CD14-positive monocyte (primary cell): ENCODE data around the gene UBE2J2. TPM values are rescaled to one million over a fixed set of nuclear protein-coding genes. Genes with fewer than 3 reads are reported as not detected.
"Not testable (repeated sequence)": the region's sequence is repeated elsewhere in the genome, so short reads cannot be mapped to it uniquely, and the experiment has no call there.

Experiments used
- DNase-seq, 3 donors: peaks; one replicate each; pipeline ENCODE4 v3.0.0-alpha.2; 2011 to 2022
- H2AFZ ChIP-seq: 2 replicates; pipeline ENCODE4 v1.6.0; 2012; ENCODE audit warnings: mild to moderate bottlenecking, low read depth, low read length, inconsistent platforms; ENCODE audit not compliant: insufficient read depth, poor library complexity, severe bottlenecking
- H3K27ac ChIP-seq, 2 donors: 1 replicate in 1 of 2; 2 replicates in 1 of 2; pipeline ENCODE4 v1.5.1; 2012 to 2013; ENCODE audit warnings: low read length in 2 of 2, control low read depth in 1 of 2, inconsistent platforms in 1 of 2, low read depth in 1 of 2, mild to moderate bottlenecking in 1 of 2
- H3K27me3 ChIP-seq, 2 donors: one replicate each; pipeline versions ENCODE4 v1.6.0 to v1.6.1; 2011 to 2013; ENCODE audit warnings: low read length in 2 of 2; ENCODE audit not compliant: control insufficient read depth in 2 of 2, insufficient read depth in 2 of 2
- H3K36me3 ChIP-seq, 2 donors: replicated peaks in 1 of 2; 1 replicate in 1 of 2; 2 replicates in 1 of 2; pipeline versions ENCODE4 v1.5.1 to v1.6.1; 2012 to 2013; ENCODE audit warnings: low read length in 2 of 2, control low read depth in 1 of 2, inconsistent platforms in 1 of 2, mild to moderate bottlenecking in 1 of 2; ENCODE audit not compliant: insufficient read depth in 2 of 2, control insufficient read depth in 1 of 2
- H3K4me1 ChIP-seq, 2 donors: 1 replicate in 1 of 2; 2 replicates in 1 of 2; pipeline versions ENCODE4 v1.5.1 to v1.6.1; 2012 to 2013; ENCODE audit warnings: low read length in 2 of 2, control low read depth in 1 of 2, inconsistent platforms in 1 of 2, mild to moderate bottlenecking in 1 of 2, moderate library complexity in 1 of 2; ENCODE audit not compliant: insufficient read depth in 2 of 2, control insufficient read depth in 1 of 2
- H3K4me2 ChIP-seq: replicated peaks from 2 replicates; pipeline ENCODE3; 2012; ENCODE audit warnings: low read length, moderate library complexity, mild to moderate bottlenecking; ENCODE audit not compliant: poor library complexity, severe bottlenecking; ENCODE audit errors: extremely low read depth
- H3K4me3 ChIP-seq, 3 experiments: fragments of 200-600 bp in 1 of 3; sonication (generic) in 1 of 3; replicated peaks in 1 of 3; 1 replicate in 2 of 3; 2 replicates in 1 of 3; pipeline ENCODE4 v1.5.1; 2011 to 2013; ENCODE audit warnings: low read length in 3 of 3, mild to moderate bottlenecking in 3 of 3, control low read depth in 2 of 3, low read depth in 2 of 3, inconsistent platforms in 1 of 3, moderate library complexity in 1 of 3
- H3K79me2 ChIP-seq: 2 replicates; pipeline ENCODE4 v1.6.0; 2012; ENCODE audit warnings: mild to moderate bottlenecking, control low read depth, inconsistent platforms, low read length, moderate library complexity; ENCODE audit not compliant: insufficient read depth
- H3K9ac ChIP-seq: 2 replicates; pipeline ENCODE4 v1.6.0; 2017; ENCODE audit warnings: low read length, mild to moderate bottlenecking; ENCODE audit not compliant: insufficient read depth, poor library complexity, severe bottlenecking
- H3K9me3 ChIP-seq, 2 donors: replicated peaks in 1 of 2; 1 replicate in 1 of 2; 2 replicates in 1 of 2; pipeline versions ENCODE4 v1.5.1 to v1.6.1; 2012 to 2013; ENCODE audit warnings: low read length in 2 of 2, control low read depth in 1 of 2; ENCODE audit not compliant: control insufficient read depth in 1 of 2, insufficient read depth in 1 of 2
- H4K20me1 ChIP-seq: 2 replicates; pipeline ENCODE4 v1.6.0; 2012; ENCODE audit warnings: mild to moderate bottlenecking, low read length, control low read depth, moderate library complexity; ENCODE audit not compliant: insufficient read depth
- H3K27ac Mint-ChIP-seq, 7 donors: one replicate each; pipeline ENCODE4 v1.8.0; 2020; ENCODE audit warnings: mild to moderate bottlenecking in 7 of 7, mixed read lengths in 7 of 7, moderate library complexity in 6 of 7, inconsistent platforms in 2 of 7
- H3K27me3 Mint-ChIP-seq, 3 donors: one replicate each; pipeline ENCODE4 v1.8.0; 2021 to 2022; ENCODE audit warnings: low read depth in 3 of 3, mild to moderate bottlenecking in 3 of 3, mixed read lengths in 3 of 3, moderate library complexity in 3 of 3, inconsistent platforms in 1 of 3
- H3K36me3 Mint-ChIP-seq, 2 donors: one replicate each; pipeline ENCODE4 v1.8.0; 2020; ENCODE audit warnings: mixed read lengths in 2 of 2, inconsistent platforms in 1 of 2, mild to moderate bottlenecking in 1 of 2
- H3K4me1 Mint-ChIP-seq: one replicate; pipeline ENCODE4 v1.8.0; 2020; ENCODE audit warnings: mild to moderate bottlenecking, mixed read lengths
- H3K4me3 Mint-ChIP-seq, 2 donors: one replicate each; pipeline ENCODE4 v1.8.0; 2020; ENCODE audit warnings: mild to moderate bottlenecking in 2 of 2, mixed read lengths in 2 of 2, moderate library complexity in 1 of 2
- H3K9me3 Mint-ChIP-seq, 7 donors: one replicate each; pipeline ENCODE4 v1.8.0; 2020 to 2022; ENCODE audit warnings: mixed read lengths in 7 of 7, mild to moderate bottlenecking in 6 of 7, moderate library complexity in 6 of 7, inconsistent platforms in 2 of 7
- WGBS: methylation state at CpG from one replicate; pipeline ENCODE4 v1.1.5; 2013; ENCODE audit warnings: missing lambda C conversion rate; ENCODE audit not compliant: insufficient coverage; 5-methylcytosine and 5-hydroxymethylcytosine counted together
- intact Hi-C, 2 donors: fragments of 100-400 bp; cut with micrococcal nuclease; formaldehyde crosslinking; loops; one replicate each; pipeline versions ENCODE4 v1.15.0 to v1.15.1; 2023
- polyA plus RNA-seq, 3 donors: library from polyadenylated mRNA; depleted of rRNA in 1 of 3; unstranded in 2 of 3; stranded (reverse) in 1 of 3; fragments of 300-500 nt in 2 of 3; fragments of >200 nt in 1 of 3; fragmentation: Illumina TruSeq in 2 of 3; gene quantifications; 1 replicate in 2 of 3; 2 replicates in 1 of 3; pipeline ENCODE4 v1.2.3, GENCODE V29; 2012 to 2021
- TF ChIP-seq, protein P1 (sequence below): fragments of 200-600 bp; IDR thresholded peaks from one replicate; pipeline ENCODE4 v1.8.0; 2022; ENCODE audit warnings: antibody characterized with exemption, mild to moderate bottlenecking

The UBE2J2 gene
- polyA plus RNA-seq, 3 donors: 36.5 to 83.2 (median 72.1) TPM

GRCh38 chr1:1317420-1317819, 43.8 kb upstream of the UBE2J2 start:
- no peaks in the 10 kb centered on the region for H3K9me3 ChIP-seq
- no peak overlapping the region for H3K4me3 Mint-ChIP-seq
- WGBS: 97% methylated on average over 5 of the region's 6 CpGs

DNA sequence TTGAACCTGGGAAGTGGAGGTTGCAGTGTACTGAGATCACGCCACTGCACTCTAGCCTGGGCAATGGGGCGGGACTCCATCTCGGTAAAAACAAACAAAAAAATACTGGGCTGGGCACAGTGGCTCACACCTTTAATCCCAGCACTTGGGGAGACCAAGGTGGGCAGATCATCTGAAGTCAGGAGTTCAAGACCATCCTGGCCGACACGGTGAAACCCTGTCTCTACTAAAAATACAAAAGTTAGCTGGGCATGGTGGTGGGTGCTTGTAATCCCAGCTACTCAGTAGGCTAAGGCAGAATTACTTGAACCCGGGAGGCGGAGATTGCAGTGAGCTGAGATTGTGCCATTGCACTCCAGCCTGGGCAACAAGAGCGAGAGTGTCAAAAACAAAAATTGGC, 42.5 kb upstream of the UBE2J2 start:
- H3K9me3 ChIP-seq, H3K4me2 ChIP-seq, H3K4me1 Mint-ChIP-seq, H3K4me3 Mint-ChIP-seq, H3K9me3 Mint-ChIP-seq, H2AFZ ChIP-seq, H3K4me3 ChIP-seq, H3K9ac ChIP-seq, intact Hi-C loops, DNase-seq, H3K27me3 ChIP-seq, H3K27me3 Mint-ChIP-seq, H3K27ac ChIP-seq, H3K4me1 ChIP-seq: not testable (repeated sequence)
- peaks cover 48 to 88% of the 10 kb centered on the region in 2 donors for H3K36me3 Mint-ChIP-seq
- 100% methylated on average over 2 of the region's 8 CpGs for WGBS
- peaks cover 16% of the 10 kb centered on the region for H3K79me2 ChIP-seq
- peaks cover 72 to 89% of the 10 kb centered on the region in 2 donors for H3K36me3 ChIP-seq
- peak overlapping the region in 3 of 7 donors; percentile 10 to 36 (median 33) for H3K27ac Mint-ChIP-seq
- peaks cover 71% of the 10 kb centered on the region for H4K20me1 ChIP-seq

More at GRCh38 chr1:1317420-1317819, 43.8 kb upstream of the UBE2J2 start:
- Mint-ChIP-seq H3K27ac (peak overlapping the region in 1 of 7 donors; percentile 11), H3K36me3 (peaks cover 48 to 76% of the 10 kb centered on the region in 2 donors), H3K4me1 (peaks cover 5% of the 10 kb centered on the region), H3K9me3 (no peaks in the 10 kb centered on the region), H3K27me3 (no peaks in the 10 kb centered on the region)
- Histone ChIP-seq H3K4me2 (no peak overlapping the region), H4K20me1 (peaks cover 77% of the 10 kb centered on the region), H3K9ac (no peak overlapping the region), H3K36me3 (peaks cover 60 to 78% of the 10 kb centered on the region in 2 donors), H3K27ac (no peak overlapping the region), H3K79me2 (peaks cover 24% of the 10 kb centered on the region), H3K27me3 (no peaks in the 10 kb centered on the region), H2AFZ (no peak overlapping the region), H3K4me3 (no peak overlapping the region), H3K4me1 (no peaks in the 10 kb centered on the region)
- TF ChIP-seq, protein P1, sequence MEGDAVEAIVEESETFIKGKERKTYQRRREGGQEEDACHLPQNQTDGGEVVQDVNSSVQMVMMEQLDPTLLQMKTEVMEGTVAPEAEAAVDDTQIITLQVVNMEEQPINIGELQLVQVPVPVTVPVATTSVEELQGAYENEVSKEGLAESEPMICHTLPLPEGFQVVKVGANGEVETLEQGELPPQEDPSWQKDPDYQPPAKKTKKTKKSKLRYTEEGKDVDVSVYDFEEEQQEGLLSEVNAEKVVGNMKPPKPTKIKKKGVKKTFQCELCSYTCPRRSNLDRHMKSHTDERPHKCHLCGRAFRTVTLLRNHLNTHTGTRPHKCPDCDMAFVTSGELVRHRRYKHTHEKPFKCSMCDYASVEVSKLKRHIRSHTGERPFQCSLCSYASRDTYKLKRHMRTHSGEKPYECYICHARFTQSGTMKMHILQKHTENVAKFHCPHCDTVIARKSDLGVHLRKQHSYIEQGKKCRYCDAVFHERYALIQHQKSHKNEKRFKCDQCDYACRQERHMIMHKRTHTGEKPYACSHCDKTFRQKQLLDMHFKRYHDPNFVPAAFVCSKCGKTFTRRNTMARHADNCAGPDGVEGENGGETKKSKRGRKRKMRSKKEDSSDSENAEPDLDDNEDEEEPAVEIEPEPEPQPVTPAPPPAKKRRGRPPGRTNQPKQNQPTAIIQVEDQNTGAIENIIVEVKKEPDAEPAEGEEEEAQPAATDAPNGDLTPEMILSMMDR: no peak
- intact Hi-C loops: no loop called here
- DNase-seq: no peak
